Measurements from ENCODE around the gene FAM3B. TPM values are rescaled to one million over a fixed set of nuclear protein-coding genes. Genes with fewer than 3 reads are reported as not detected.

FAM3B gene
- total and polyA plus RNA-seq, 8 donors = 7.9 to 31.9 (median 13.0) TPM

- Histone ChIP-seq H3K9me3 (no peaks in the 10 kb centered on the region), H3K36me3 (no peaks in the 10 kb centered on the region), H3K4me1 (no peaks in the 10 kb centered on the region), H3K4me3 (no peak overlapping the region), H3K27ac (no peak overlapping the region), H3K27me3 (peaks cover 0 to 13% of the 10 kb centered on the region in 2 donors)
- no peak for TF ChIP-seq CTCF (IDR thresholded peaks at IDR 0.05)
- no peak for ATAC-seq
- peak in 1 of 4 donors; percentile 68 for DNase-seq
- intact Hi-C loops (cut with DNase I) = no loop called here
Measured at GRCh38 chr21:41322496-41323382, 6.1 kb downstream of the FAM3B start.

GRCh38 chr21:41325138-41325912 is 8.7 kb downstream of the FAM3B start:
- no peaks in the 10 kb centered on the region for H3K36me3 ChIP-seq
- H3K27ac ChIP-seq = no peak overlapping the region
- intact Hi-C loops (cut with DNase I) = no loop called here
- DNase-seq (no peak), ATAC-seq (no peak)
- H3K27me3 ChIP-seq = no peaks in the 10 kb centered on the region
- no peak for TF ChIP-seq CTCF (IDR thresholded peaks at IDR 0.05)
- H3K9me3 ChIP-seq = no peaks in the 10 kb centered on the region
- no peaks in the 10 kb centered on the region for H3K4me1 ChIP-seq
- H3K4me3 ChIP-seq = no peak overlapping the region

- intact Hi-C loops (cut with DNase I) = no loop called here
- Histone ChIP-seq H3K9me3 (no peaks in the 10 kb centered on the region), H3K4me3 (no peak overlapping the region), H3K36me3 (no peaks in the 10 kb centered on the region), H3K27me3 (no peaks in the 10 kb centered on the region), H3K27ac (no peak overlapping the region), H3K4me1 (no peaks in the 10 kb centered on the region)
- no peak for ATAC-seq
- no peak for DNase-seq
- no peak for TF ChIP-seq CTCF (IDR thresholded peaks at IDR 0.05)
Measured at GRCh38 chr21:41326414-41327080, 9.9 kb downstream of the FAM3B start.

GRCh38 chr21:41327753-41328152 is 11.2 kb downstream of the FAM3B start:
- H3K4me3 ChIP-seq = no peak overlapping the region
- DNase-seq = no peak
- TF ChIP-seq CTCF (IDR thresholded peaks at IDR 0.05) = no peak
- H3K9me3 ChIP-seq = no peaks in the 10 kb centered on the region
- no peaks in the 10 kb centered on the region for H3K36me3 ChIP-seq
- H3K4me1 ChIP-seq = no peaks in the 10 kb centered on the region
- intact Hi-C loops (cut with DNase I) = no loop called here
- H3K27ac ChIP-seq = no peak overlapping the region
- no peak for ATAC-seq
- H3K27me3 ChIP-seq = no peaks in the 10 kb centered on the region

Data from left lung (tissue), 10 donors.